Measurements from ENCODE around the gene QPRT.

DNA sequence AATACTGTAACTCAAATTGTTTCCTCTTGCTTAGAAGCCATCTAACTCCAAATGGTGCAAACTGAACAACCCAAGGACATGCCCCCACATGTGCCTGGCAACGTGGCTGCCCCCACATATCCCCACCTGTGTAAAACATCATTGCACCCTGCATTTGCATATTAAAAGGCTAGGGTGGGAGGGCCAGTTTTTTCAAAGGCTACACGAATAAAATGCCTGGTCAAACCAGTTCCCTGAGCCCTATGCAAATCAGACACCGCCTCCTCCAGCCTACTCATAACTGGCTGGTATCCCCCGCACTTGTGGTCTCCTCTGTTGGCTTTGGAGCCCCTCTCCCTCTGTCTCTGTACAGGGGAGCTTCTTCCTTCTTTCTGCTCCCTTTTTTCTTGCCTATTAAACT, 40.1 kb downstream of the QPRT start:
- TF ChIP-seq POLR2AphosphoS5 (IDR thresholded peaks at IDR 0.05; ENCODE audit: low read depth, low read length) (no peak), PHF5A (CRISPR knock-in tag; IDR thresholded peaks at IDR 0.05; ENCODE audit: low read depth, unreplicated experiment) (no peak), NR1H2 (CRISPR knock-in tag; IDR thresholded peaks at IDR 0.05; ENCODE audit: borderline replicate concordance, low read depth) (no peak), SMC3 (IDR thresholded peaks at IDR 0.05; ENCODE audit: low read length) (no peak), ZNF788 (CRISPR knock-in tag; IDR thresholded peaks at IDR 0.05; ENCODE audit: borderline replicate concordance) (no peak), PLRG1 (conservative IDR thresholded peaks at IDR 0.05) (no peak)
- TF ChIP-seq, protein P1, sequence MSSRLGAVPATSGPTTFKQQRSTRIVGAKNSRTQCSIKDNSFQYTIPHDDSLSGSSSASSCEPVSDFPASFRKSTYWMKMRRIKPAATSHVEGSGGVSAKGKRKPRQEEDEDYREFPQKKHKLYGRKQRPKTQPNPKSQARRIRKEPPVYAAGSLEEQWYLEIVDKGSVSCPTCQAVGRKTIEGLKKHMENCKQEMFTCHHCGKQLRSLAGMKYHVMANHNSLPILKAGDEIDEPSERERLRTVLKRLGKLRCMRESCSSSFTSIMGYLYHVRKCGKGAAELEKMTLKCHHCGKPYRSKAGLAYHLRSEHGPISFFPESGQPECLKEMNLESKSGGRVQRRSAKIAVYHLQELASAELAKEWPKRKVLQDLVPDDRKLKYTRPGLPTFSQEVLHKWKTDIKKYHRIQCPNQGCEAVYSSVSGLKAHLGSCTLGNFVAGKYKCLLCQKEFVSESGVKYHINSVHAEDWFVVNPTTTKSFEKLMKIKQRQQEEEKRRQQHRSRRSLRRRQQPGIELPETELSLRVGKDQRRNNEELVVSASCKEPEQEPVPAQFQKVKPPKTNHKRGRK (CRISPR knock-in tag; IDR thresholded peaks at IDR 0.05), result no peak
